ENCODE data around the gene CDH4.
"Not testable (repeated sequence)": the region's sequence is repeated elsewhere in the genome, so short reads cannot be mapped to it uniquely, and the experiment has no call there.

Gene CDH4

GRCh38 chr20:61451009-61451408 lies 198.9 kb downstream of the CDH4 start:
- no peak for DNase-seq (ENCODE audit: extremely low read depth in 1 of 2, low read depth in 1 of 2)

GRCh38 chr20:61451953-61452352 lies 199.9 kb downstream of the CDH4 start:
- DNase-seq (ENCODE audit: extremely low read depth in 1 of 2, low read depth in 1 of 2): no peak

GRCh38 chr20:61453219-61453618 lies 201.2 kb downstream of the CDH4 start:
- no peak for DNase-seq (ENCODE audit: extremely low read depth in 1 of 2, low read depth in 1 of 2)

GRCh38 chr20:61453623-61454022 lies 201.6 kb downstream of the CDH4 start:
- DNase-seq (ENCODE audit: extremely low read depth in 1 of 2, low read depth in 1 of 2): not testable (repeated sequence)

GRCh38 chr20:61454053-61454452 lies 202.0 kb downstream of the CDH4 start:
- no peak for DNase-seq (ENCODE audit: extremely low read depth in 1 of 2, low read depth in 1 of 2)

GRCh38 chr20:61455508-61456215 lies 203.6 kb downstream of the CDH4 start:
- no peak for DNase-seq (ENCODE audit: extremely low read depth in 1 of 2, low read depth in 1 of 2)

- DNase-seq (ENCODE audit: extremely low read depth in 1 of 2, low read depth in 1 of 2): no peak
These were observed 205.7 kb downstream of the CDH4 start for GRCh38 chr20:61457725-61458124.

- no peak for DNase-seq (ENCODE audit: extremely low read depth in 1 of 2, low read depth in 1 of 2)
These were observed 206.2 kb downstream of the CDH4 start for GRCh38 chr20:61458146-61458746.

- no peak for DNase-seq (ENCODE audit: extremely low read depth in 1 of 2, low read depth in 1 of 2)
These were observed 207.2 kb downstream of the CDH4 start for GRCh38 chr20:61459266-61459665.

GRCh38 chr20:61459705-61460104 lies 207.6 kb downstream of the CDH4 start:
- no peak for DNase-seq (ENCODE audit: extremely low read depth in 1 of 2, low read depth in 1 of 2)

GRCh38 chr20:61460261-61461052 lies 208.4 kb downstream of the CDH4 start:
- DNase-seq (ENCODE audit: extremely low read depth in 1 of 2, low read depth in 1 of 2): no peak

- DNase-seq (ENCODE audit: extremely low read depth in 1 of 2, low read depth in 1 of 2): no peak
These were observed 209.4 kb downstream of the CDH4 start for GRCh38 chr20:61461461-61461860.

GRCh38 chr20:61464307-61465303 lies 212.5 kb downstream of the CDH4 start:
- DNase-seq (ENCODE audit: extremely low read depth in 1 of 2, low read depth in 1 of 2): no peak

GRCh38 chr20:61475729-61476128 lies 223.7 kb downstream of the CDH4 start:
- no peak for DNase-seq (ENCODE audit: extremely low read depth in 1 of 2, low read depth in 1 of 2)

- DNase-seq (ENCODE audit: extremely low read depth in 1 of 2, low read depth in 1 of 2): no peak
These were observed 224.9 kb downstream of the CDH4 start for GRCh38 chr20:61476956-61477355.

- DNase-seq (ENCODE audit: extremely low read depth in 1 of 2, low read depth in 1 of 2): no peak
These were observed 225.4 kb downstream of the CDH4 start for GRCh38 chr20:61477451-61477861.

GRCh38 chr20:61478094-61478493 lies 226.0 kb downstream of the CDH4 start:
- no peak for DNase-seq (ENCODE audit: extremely low read depth in 1 of 2, low read depth in 1 of 2)

- no peak for DNase-seq (ENCODE audit: extremely low read depth in 1 of 2, low read depth in 1 of 2)
These were observed 226.7 kb downstream of the CDH4 start for GRCh38 chr20:61478611-61479305.

- DNase-seq (ENCODE audit: extremely low read depth in 1 of 2, low read depth in 1 of 2): not testable (repeated sequence)
These were observed 227.4 kb downstream of the CDH4 start for GRCh38 chr20:61479433-61479832.

Data from activated CD8-positive, alpha-beta memory T cell treated with anti-CD3 and anti-CD28 coated beads for 1 hour (primary cell).